ENCODE results near the gene UPK3B. TPM values are rescaled to one million over a fixed set of nuclear protein-coding genes. Genes with fewer than 3 reads are reported as not detected.
"Not testable (repeated sequence)": the region's sequence is repeated elsewhere in the genome, so short reads cannot be mapped to it uniquely, and the experiment has no call there.

The UPK3B gene
- total RNA-seq, 4 donors from 2014 or later, result 4.6 to 636 (median 52.6) TPM

- TF ChIP-seq CTCF (IDR thresholded peaks at IDR 0.05), result no peak
- DNase-seq (ENCODE audit: low spot score), result no peak
- no peak for ATAC-seq (ENCODE audit: low FRiP score)
These were observed 3.8 kb downstream of the UPK3B start for GRCh38 chr7:76513817-76514799.

GRCh38 chr7:76514926-76515771 lies 4.8 kb downstream of the UPK3B start:
- DNase-seq (ENCODE audit: low spot score) (no peak), ATAC-seq (ENCODE audit: low FRiP score) (no peak)
- no peak for TF ChIP-seq CTCF (IDR thresholded peaks at IDR 0.05)

GRCh38 chr7:76515999-76516443 lies 5.7 kb downstream of the UPK3B start:
- DNase-seq (ENCODE audit: low spot score), result no peak
- ATAC-seq (ENCODE audit: low FRiP score), result no peak
- TF ChIP-seq CTCF (IDR thresholded peaks at IDR 0.05), result no peak

- ATAC-seq (ENCODE audit: low FRiP score); DNase-seq (ENCODE audit: low spot score): not testable (repeated sequence)
These were observed 6.6 kb downstream of the UPK3B start for GRCh38 chr7:76516932-76517331.

GRCh38 chr7:76526183-76526582 lies 15.8 kb downstream of the UPK3B start:
- not testable (repeated sequence) for ATAC-seq (ENCODE audit: low FRiP score); DNase-seq (ENCODE audit: low spot score)

GRCh38 chr7:76531643-76532042 lies 21.3 kb downstream of the UPK3B start:
- DNase-seq (ENCODE audit: low spot score); ATAC-seq (ENCODE audit: low FRiP score): not testable (repeated sequence)

GRCh38 chr7:76543197-76543596 lies 32.8 kb downstream of the UPK3B start, which contains the start of gene SPDYE16:
SPDYE16 (minus strand) TSS chr7:76543297; CDS start chr7:76541459, 1,838 bp downstream.
- not testable (repeated sequence) for DNase-seq (ENCODE audit: low spot score); ATAC-seq (ENCODE audit: low FRiP score)

GRCh38 chr7:76549025-76549854 lies 38.9 kb downstream of the UPK3B start:
- peak; percentile 44 for DNase-seq (ENCODE audit: low spot score)
- peak; percentile 100 for ATAC-seq (ENCODE audit: low FRiP score)

- ATAC-seq (ENCODE audit: low FRiP score); DNase-seq (ENCODE audit: low spot score): not testable (repeated sequence)
These were observed 39.5 kb downstream of the UPK3B start for GRCh38 chr7:76549855-76550248.

GRCh38 chr7:76551992-76552391 lies 41.6 kb downstream of the UPK3B start:
- DNase-seq (ENCODE audit: low spot score); ATAC-seq (ENCODE audit: low FRiP score): not testable (repeated sequence)

- peak; percentile 51 for ATAC-seq (ENCODE audit: low FRiP score)
- not testable (repeated sequence) for DNase-seq (ENCODE audit: low spot score)
These were observed 49.3 kb downstream of the UPK3B start for GRCh38 chr7:76559685-76560084.

- peak; percentile 66 for ATAC-seq (ENCODE audit: low FRiP score)
- not testable (repeated sequence) for DNase-seq (ENCODE audit: low spot score)
These were observed 49.8 kb downstream of the UPK3B start for GRCh38 chr7:76560157-76560556.

GRCh38 chr7:76561342-76561741 lies 51.0 kb downstream of the UPK3B start:
- ATAC-seq (ENCODE audit: low FRiP score); DNase-seq (ENCODE audit: low spot score): not testable (repeated sequence)

GRCh38 chr7:76565001-76565400 lies 54.6 kb downstream of the UPK3B start:
- DNase-seq (ENCODE audit: low spot score), result not testable (repeated sequence)

More at GRCh38 chr7:76565001-76565400, 54.6 kb downstream of the UPK3B start:
- ATAC-seq (ENCODE audit: low FRiP score), result not testable (repeated sequence)
